Spleen (tissue), 11 donors: Measurements from ENCODE around the gene IKBKG. TPM values are rescaled to one million over a fixed set of nuclear protein-coding genes. Genes with fewer than 3 reads are reported as not detected.
A peak's percentile ranks its signal among the peaks of the same experiment; 100 is the strongest.

Experiments used
- DNase-seq: peaks from one replicate; pipeline ENCODE4 v3.0.0-alpha.2; 2020
- H3K27ac ChIP-seq, 8 donors: fragments of 200-600 bp; sonication (generic) in 7 of 8; 1 replicate in 4 of 8; 2 replicates in 4 of 8; pipeline versions ENCODE4 v1.5.0 to v1.8.0; 2016 to 2021; ENCODE audit warnings: inconsistent platforms in 4 of 8, mild to moderate bottlenecking in 4 of 8, moderate library complexity in 1 of 8
- H3K27me3 ChIP-seq, 7 donors: fragments of 200-600 bp; sonication (generic) in 6 of 7; replicated peaks in 1 of 7; 1 replicate in 4 of 7; 2 replicates in 3 of 7; pipeline versions ENCODE4 v1.5.0 to v1.8.0; 2016 to 2021; ENCODE audit warnings: inconsistent platforms in 3 of 7, mild to moderate bottlenecking in 1 of 7
- H3K36me3 ChIP-seq, 6 donors: fragments of 200-600 bp; sonication (generic) in 5 of 6; 1 replicate in 4 of 6; 2 replicates in 2 of 6; pipeline versions ENCODE4 v1.5.0 to v1.8.0; 2016 to 2021; ENCODE audit warnings: inconsistent platforms in 2 of 6
- H3K4me1 ChIP-seq, 6 donors: fragments of 200-600 bp; sonication (generic) in 5 of 6; 1 replicate in 3 of 6; 2 replicates in 3 of 6; pipeline versions ENCODE4 v1.5.0 to v1.8.0; 2016 to 2021; ENCODE audit warnings: inconsistent platforms in 3 of 6
- H3K4me3 ChIP-seq, 8 donors: fragments of 200-600 bp; sonication (generic) in 7 of 8; 1 replicate in 4 of 8; 2 replicates in 4 of 8; pipeline versions ENCODE4 v1.5.0 to v1.8.0; 2016 to 2021; ENCODE audit warnings: inconsistent platforms in 4 of 8, mild to moderate bottlenecking in 4 of 8, moderate library complexity in 2 of 8
- H3K9me3 ChIP-seq, 8 donors: fragments of 200-600 bp; sonication (generic) in 7 of 8; 1 replicate in 4 of 8; 2 replicates in 4 of 8; pipeline versions ENCODE4 v1.5.0 to v1.8.0; 2016 to 2021; ENCODE audit warnings: inconsistent platforms in 4 of 8
- POLR2A ChIP-seq, 3 donors: fragments of 450-650 bp; IDR thresholded peaks; one replicate each; pipeline ENCODE4 v1.5.1; 2017; ENCODE audit warnings: antibody characterized with exemption in 3 of 3, mild to moderate bottlenecking in 1 of 3
- POLR2AphosphoS5 ChIP-seq, 3 donors: sonication (generic); formaldehyde crosslinking; IDR thresholded peaks; one replicate each; pipeline ENCODE4 v1.5.1; 2017; ENCODE audit warnings: antibody characterized with exemption in 3 of 3
- WGBS, 5 donors: extraction: QIAGEN DNeasy Blood & Tissue Kit in 3 of 5; methylation state at CpG; one replicate each; pipeline versions ENCODE4 v1.1.5 to v1.1.7; 2013 to 2018; 5-methylcytosine and 5-hydroxymethylcytosine counted together
- intact Hi-C: fragments of 100-400 bp; cut with DNase I; formaldehyde crosslinking; loops from one replicate; pipeline ENCODE4 v1.15.0; 2023; ENCODE audit warnings: low total_unique reads
- polyA plus RNA-seq, 3 donors: library from polyadenylated mRNA; stranded (reverse); fragments of 200-250 nt; gene quantifications; one replicate each; pipeline ENCODE4 v1.2.1, GENCODE V29; 2013
- total RNA-seq, 7 donors: library from RNA; depleted of rRNA in 3 of 7; stranded (reverse); fragments of >200 nt in 3 of 7; fragmentation: NEBNext Ultra II Directional in 4 of 7; extraction: Animal tissue kit (Norgen Biotek cat#: 25700) in 4 of 7; gene quantifications; one replicate each; pipeline versions ENCODE4 v1.1.0 to v1.2.1, GENCODE V29; 2016 to 2021
- TF ChIP-seq, protein P1 (sequence below), 11 experiments: fragments of 200-600 bp in 7 of 11; fragments of 450-650 bp in 4 of 11; sonication (generic) in 4 of 11; IDR thresholded peaks in 8 of 11; conservative IDR thresholded peaks in 3 of 11; 1 replicate in 7 of 11; 2 replicates in 4 of 11; pipeline versions ENCODE4 v1.4.0 to v1.8.0; 2016 to 2021; ENCODE audit warnings: antibody characterized with exemption in 11 of 11, inconsistent platforms in 4 of 11, mild to moderate bottlenecking in 1 of 11
- donor health status: healthy with polysubstance abuse.
- donor health status: DM: no; HTN: no; CAD: no; lungs with moderate emphysema.
- donor health status: DM: no; HTN: no; CAD: no.
- donor health status: Bipolar disorder and iron deficiency.
- donor health status: healthy.
- donor health status: DM: no; HTN: no; CAD: no.
- donor health status: DM: yes; HTN: yes; CAD: no.

IKBKG gene
- total and polyA plus RNA-seq, 10 donors = 18.9 to 66.6 (median 43.1) TPM

DNA sequence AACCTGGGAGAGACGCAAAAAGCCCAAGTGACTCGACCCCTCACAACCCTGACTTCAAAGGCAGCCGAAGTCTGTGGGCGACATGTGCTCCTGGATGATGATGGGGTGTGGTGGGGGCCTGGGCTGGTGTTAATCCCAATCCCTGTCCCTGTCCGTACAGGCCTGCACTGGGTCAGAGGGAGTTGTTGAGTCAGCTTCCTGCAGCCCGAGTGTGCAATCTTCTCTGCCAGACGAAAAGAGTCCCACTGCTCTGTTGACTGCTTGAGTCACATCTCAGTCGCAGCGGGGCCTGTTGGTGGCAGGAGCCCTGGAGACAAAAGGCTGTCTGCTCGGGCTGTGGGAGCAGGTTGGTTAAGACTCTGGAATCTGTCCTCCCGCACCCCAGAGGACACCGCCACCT, 41.7 kb upstream of the IKBKG start:
- peaks cover 0 to 9% (median 0%) of the 10 kb centered on the region in 8 donors for H3K9me3 ChIP-seq
- no peak overlapping the region for H3K27ac ChIP-seq
- H3K36me3 ChIP-seq = peaks cover 0 to 54% (median 13%) of the 10 kb centered on the region in 6 donors
- H3K27me3 ChIP-seq = no peaks in the 10 kb centered on the region
- 73 to 92% (median 82%) methylated on average over 9 to 12 of the region's 12 CpGs; no CpG with 5 or more reads in 1 of the 5 donors for WGBS, 5 donors
- intact Hi-C loops = no loop called here
- DNase-seq = no peak
- TF ChIP-seq, protein P1, sequence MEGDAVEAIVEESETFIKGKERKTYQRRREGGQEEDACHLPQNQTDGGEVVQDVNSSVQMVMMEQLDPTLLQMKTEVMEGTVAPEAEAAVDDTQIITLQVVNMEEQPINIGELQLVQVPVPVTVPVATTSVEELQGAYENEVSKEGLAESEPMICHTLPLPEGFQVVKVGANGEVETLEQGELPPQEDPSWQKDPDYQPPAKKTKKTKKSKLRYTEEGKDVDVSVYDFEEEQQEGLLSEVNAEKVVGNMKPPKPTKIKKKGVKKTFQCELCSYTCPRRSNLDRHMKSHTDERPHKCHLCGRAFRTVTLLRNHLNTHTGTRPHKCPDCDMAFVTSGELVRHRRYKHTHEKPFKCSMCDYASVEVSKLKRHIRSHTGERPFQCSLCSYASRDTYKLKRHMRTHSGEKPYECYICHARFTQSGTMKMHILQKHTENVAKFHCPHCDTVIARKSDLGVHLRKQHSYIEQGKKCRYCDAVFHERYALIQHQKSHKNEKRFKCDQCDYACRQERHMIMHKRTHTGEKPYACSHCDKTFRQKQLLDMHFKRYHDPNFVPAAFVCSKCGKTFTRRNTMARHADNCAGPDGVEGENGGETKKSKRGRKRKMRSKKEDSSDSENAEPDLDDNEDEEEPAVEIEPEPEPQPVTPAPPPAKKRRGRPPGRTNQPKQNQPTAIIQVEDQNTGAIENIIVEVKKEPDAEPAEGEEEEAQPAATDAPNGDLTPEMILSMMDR (IDR thresholded peaks at IDR 0.05 in 8 of 11, conservative IDR thresholded peaks at IDR 0.05 in 3 of 11) = no peak
- TF ChIP-seq POLR2AphosphoS5 (IDR thresholded peaks at IDR 0.05) (no peak), POLR2A (IDR thresholded peaks at IDR 0.05) (no peak)
- no peaks in the 10 kb centered on the region for H3K4me1 ChIP-seq
- no peak overlapping the region for H3K4me3 ChIP-seq

DNA sequence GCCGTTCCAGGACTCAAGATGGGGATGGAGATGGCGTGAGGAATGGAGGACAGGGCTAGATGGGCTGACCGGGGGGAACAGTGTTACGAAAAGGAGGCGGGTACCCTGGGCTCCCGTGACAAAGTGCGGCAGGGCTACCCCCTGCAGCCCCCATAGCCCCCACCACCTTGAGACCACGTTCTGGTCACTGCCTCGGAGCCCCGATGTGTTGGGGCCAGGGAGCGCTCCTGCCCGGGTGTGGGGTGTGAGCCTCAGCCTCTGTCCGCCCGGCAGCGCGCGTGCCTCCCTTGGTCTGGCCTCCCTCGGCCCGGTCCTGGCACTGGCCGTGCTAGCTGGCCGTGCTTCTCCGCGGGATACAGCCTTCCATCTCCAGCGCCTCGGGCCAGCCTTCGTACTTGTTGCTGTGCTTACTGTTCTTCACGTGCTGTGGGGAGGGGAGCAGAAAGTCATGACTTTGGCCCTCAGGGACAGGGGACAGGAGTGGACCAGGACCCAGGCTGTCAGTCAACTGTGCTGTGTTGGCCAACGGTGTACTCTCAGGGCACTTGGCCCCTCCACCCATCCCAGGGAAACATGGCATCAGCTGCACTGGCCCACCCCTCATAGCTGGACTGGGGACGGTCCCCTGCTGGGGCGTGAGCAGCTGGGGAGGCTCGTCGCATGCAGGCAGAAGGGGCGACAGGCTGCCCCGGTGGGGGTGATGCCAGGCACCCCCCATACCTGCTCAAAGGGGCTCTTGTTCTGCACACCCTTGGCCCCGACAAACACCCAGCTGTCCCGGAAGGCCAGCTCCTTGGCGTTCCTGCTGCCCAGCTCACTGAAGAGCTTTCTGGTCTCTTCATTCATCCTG, 40.7 kb upstream of the IKBKG start:
- peak; percentile 71 for DNase-seq
- no peak overlapping the region for H3K27ac ChIP-seq
- no peaks in the 10 kb centered on the region for H3K27me3 ChIP-seq
- TF ChIP-seq, protein P1 (IDR thresholded peaks at IDR 0.05 in 8 of 11, conservative IDR thresholded peaks at IDR 0.05 in 3 of 11) = no peak
- peak in 1 of 3 donors; percentile 7 for TF ChIP-seq POLR2AphosphoS5 (IDR thresholded peaks at IDR 0.05)
- no peak for TF ChIP-seq POLR2A (IDR thresholded peaks at IDR 0.05)
- H3K9me3 ChIP-seq = peaks cover 0 to 9% (median 0%) of the 10 kb centered on the region in 8 donors
- H3K4me1 ChIP-seq = peaks cover 0 to 8% (median 3%) of the 10 kb centered on the region in 6 donors
- intact Hi-C loops = no loop called here
- 85 to 99% (median 93%) methylated on average over 2 to 37 of the region's 37 CpGs for WGBS, 5 donors
- peaks cover 0 to 56% (median 13%) of the 10 kb centered on the region in 6 donors for H3K36me3 ChIP-seq
- no peak overlapping the region for H3K4me3 ChIP-seq

DNA sequence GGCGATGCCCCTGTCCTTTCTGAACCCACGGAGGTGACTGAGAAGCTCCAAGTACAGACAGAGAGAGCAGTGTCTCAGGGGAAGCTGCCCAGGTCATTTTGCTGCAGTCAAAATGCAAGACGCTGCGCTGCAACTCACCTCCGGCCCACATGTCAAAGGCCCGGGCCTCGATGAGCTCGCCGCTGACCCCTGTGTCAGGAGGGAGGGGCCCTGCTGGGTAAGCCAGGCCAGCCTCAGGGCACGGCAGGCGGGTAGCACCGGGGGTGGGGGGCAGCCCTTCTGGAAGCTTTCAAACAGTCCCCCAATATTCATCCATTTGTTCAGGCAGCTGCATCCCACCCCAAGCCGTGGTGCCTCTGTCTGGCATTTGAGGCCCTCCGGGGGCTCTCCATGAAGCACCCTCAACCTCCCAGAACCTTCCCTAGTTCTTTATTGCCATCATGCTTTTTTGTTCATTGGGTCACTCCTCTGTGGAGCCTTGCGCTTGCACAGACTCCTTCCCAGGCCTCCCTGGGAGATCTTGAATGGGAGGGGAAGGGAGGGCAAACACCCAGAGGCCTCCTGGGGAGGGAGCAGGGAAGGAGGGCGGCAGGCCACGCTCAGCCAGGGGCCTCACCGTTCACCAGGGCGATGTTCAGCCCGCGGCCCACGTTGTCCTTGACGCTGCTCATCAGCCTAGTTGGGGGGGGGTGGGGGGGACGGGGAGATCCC, 39.6 kb upstream of the IKBKG start:
- 89 to 95% (median 91%) methylated on average over 4 to 24 of the region's 24 CpGs for WGBS, 5 donors

More for the DNA sequence above, 39.6 kb upstream of the IKBKG start:
- peak; percentile 63 for DNase-seq
- H3K27me3 ChIP-seq = no peaks in the 10 kb centered on the region
- TF ChIP-seq POLR2A (IDR thresholded peaks at IDR 0.05) (no peak), POLR2AphosphoS5 (IDR thresholded peaks at IDR 0.05) (no peak)
- TF ChIP-seq, protein P1 (IDR thresholded peaks at IDR 0.05 in 8 of 11, conservative IDR thresholded peaks at IDR 0.05 in 3 of 11) = no peak
- peaks cover 0 to 9% (median 0%) of the 10 kb centered on the region in 8 donors for H3K9me3 ChIP-seq
- H3K27ac ChIP-seq = no peak overlapping the region
- peaks cover 0 to 56% (median 13%) of the 10 kb centered on the region in 6 donors for H3K36me3 ChIP-seq
- peaks cover 0 to 11% (median 4%) of the 10 kb centered on the region in 6 donors for H3K4me1 ChIP-seq
- intact Hi-C loops = no loop called here
- H3K4me3 ChIP-seq = no peak overlapping the region
